GM19023 (cell line): Measurements from ENCODE around the gene GATA1.

ENCODE experiments used
- ATAC-seq: cut with Tn5 transposase; IDR thresholded peaks from one replicate; pipeline ENCODE4 v1.9.1; 2021; ENCODE audit warnings: mild to moderate bottlenecking, moderate library complexity; ENCODE audit not compliant: unreplicated experiment

Gene GATA1

GRCh38 chrX:48784726-48785125, 1.7 kb upstream of the GATA1 start:
- ATAC-seq: no peak

- ATAC-seq: no peak
Measured at GRCh38 chrX:48785186-48785539, 1.2 kb upstream of the GATA1 start.

GRCh38 chrX:48785540-48786214, 713 bp upstream of the GATA1 start:
- ATAC-seq: no peak

GRCh38 chrX:48786825-48787504, 575 bp downstream of the GATA1 start:
- ATAC-seq: no peak

- ATAC-seq: no peak
Measured at GRCh38 chrX:48787505-48788443, 1.4 kb downstream of the GATA1 start.

- no peak for ATAC-seq
Measured at GRCh38 chrX:48789366-48790220, 3.2 kb downstream of the GATA1 start.

GRCh38 chrX:48790477-48790876, 4.1 kb downstream of the GATA1 start:
- ATAC-seq: no peak

GRCh38 chrX:48791063-48791820, 4.9 kb downstream of the GATA1 start:
- ATAC-seq: no peak

- no peak for ATAC-seq
Measured at GRCh38 chrX:48792219-48792618, 5.8 kb downstream of the GATA1 start.

- no peak for ATAC-seq
Measured at GRCh38 chrX:48793935-48794334, 7.5 kb downstream of the GATA1 start.

GRCh38 chrX:48794340-48794910, 8.0 kb downstream of the GATA1 start:
- ATAC-seq: no peak

- no peak for ATAC-seq
Measured at GRCh38 chrX:48794911-48795515, 8.6 kb downstream of the GATA1 start.

GRCh38 chrX:48798318-48798717, 11.9 kb downstream of the GATA1 start:
- ATAC-seq: no peak

GRCh38 chrX:48800574-48801279, 14.3 kb downstream of the GATA1 start:
- no peak for ATAC-seq

- peak; percentile 87 for ATAC-seq
Measured at GRCh38 chrX:48801280-48802088, 15.1 kb downstream of the GATA1 start, which contains the start of gene HDAC6. Gene HDAC6, plus strand, starts transcription at chrX:48802067. Its CDS starts 626 bp downstream, at chrX:48802693.

- ATAC-seq: peak; percentile 42
Measured at GRCh38 chrX:48802089-48802904, 15.9 kb downstream of the GATA1 start.

GRCh38 chrX:48802905-48803200, 16.5 kb downstream of the GATA1 start:
- ATAC-seq: no peak
